Endothelial cell of umbilical vein (primary cell): ENCODE results near the gene SMAD3. TPM values are rescaled to one million over a fixed set of nuclear protein-coding genes. Genes with fewer than 3 reads are reported as not detected.

Experiments used
- BruUV-seq: library from RNA; stranded (reverse); fragments of 400-500 nt; replicated peaks from 2 replicates; lab custom pipeline; 2021; lab: Mats Ljungman, UMichigan
- CTCF ChIA-PET: fragments of 300-600, 350-600 bp; sonication (Branson Sonifier 250); formaldehyde crosslinking; loops from one replicate; lab custom pipeline; 2021; ENCODE audit warnings: antibody characterized with exemption, inconsistent platforms; lab: Charles Lee
- POLR2A ChIA-PET: fragments of 300-600, 350-600 bp; sonication (Branson Sonifier 250); formaldehyde crosslinking; loops from one replicate; lab custom pipeline; 2021; ENCODE audit warnings: antibody characterized with exemption, inconsistent platforms; lab: Charles Lee
- DNase-seq: peaks from one replicate; pipeline ENCODE4 v3.0.0-alpha.2; 2011; ENCODE audit warnings: low read depth, low spot score
- FAIRE-seq: peaks from 2 replicates; lab custom pipeline; 2011; peaks lifted over from hg19 to GRCh38; lab: Jason Lieb, UNC
- H2AFZ ChIP-seq: 2 replicates; pipeline ENCODE4 v1.6.0; 2012; ENCODE audit warnings: low read depth, low read length, control low read depth, inconsistent platforms
- H3K27ac ChIP-seq: 2 replicates; pipeline ENCODE4 v1.5.1; 2011; ENCODE audit warnings: low read depth, mild to moderate bottlenecking, control low read depth, low read length, moderate library complexity; ENCODE audit not compliant: insufficient read depth
- H3K27me3 ChIP-seq, 2 experiments: 2 replicates each; pipeline versions ENCODE4 v1.6.0 to v1.6.1; 2011; ENCODE audit warnings: low read length in 2 of 2, mixed read lengths in 1 of 2; ENCODE audit not compliant: control insufficient read depth in 2 of 2, insufficient read depth in 2 of 2
- H3K36me3 ChIP-seq, 2 experiments: 2 replicates in 1 of 2; 3 replicates in 1 of 2; pipeline ENCODE4 v1.5.1; 2011; ENCODE audit warnings: low read length in 2 of 2, mild to moderate bottlenecking in 1 of 2, moderate library complexity in 1 of 2; ENCODE audit not compliant: control insufficient read depth in 2 of 2, insufficient read depth in 2 of 2; ENCODE audit errors: extremely low read depth in 1 of 2
- H3K4me1 ChIP-seq: 3 replicates; pipeline ENCODE4 v1.5.1; 2011; ENCODE audit warnings: mild to moderate bottlenecking, low read length; ENCODE audit not compliant: control insufficient read depth, insufficient read depth; ENCODE audit errors: extremely low read depth
- H3K4me2 ChIP-seq: 2 replicates; pipeline ENCODE4 v1.6.1; 2011; ENCODE audit warnings: low read length, control low read depth, mixed read lengths; ENCODE audit not compliant: insufficient read depth
- H3K4me3 ChIP-seq, 3 experiments: fragments of 200-600 bp in 1 of 3; sonication (generic), shearing (Covaris generic) in 1 of 3; replicated peaks in 1 of 3; 2 replicates each; pipeline ENCODE4 v1.5.1; 2011 to 2016; ENCODE audit warnings: control low read depth in 3 of 3, low read length in 3 of 3, mild to moderate bottlenecking in 2 of 3, inconsistent platforms in 1 of 3, low read depth in 1 of 3, moderate library complexity in 1 of 3; ENCODE audit not compliant: insufficient read depth in 1 of 3
- H3K79me2 ChIP-seq: 2 replicates; pipeline ENCODE4 v1.6.0; 2012; ENCODE audit warnings: low read length, inconsistent platforms; ENCODE audit not compliant: control insufficient read depth, insufficient read depth
- H3K9ac ChIP-seq: replicated peaks from 2 replicates; pipeline ENCODE3; 2011; ENCODE audit warnings: low read length, control low read depth; ENCODE audit not compliant: insufficient read depth; ENCODE audit errors: extremely low read depth
- H3K9me1 ChIP-seq: replicated peaks from 3 replicates; pipeline ENCODE4 v1.6.0; 2011; ENCODE audit warnings: mild to moderate bottlenecking, low read length; ENCODE audit not compliant: control insufficient read depth, insufficient read depth; ENCODE audit errors: extremely low read depth
- H3K9me3 ChIP-seq: replicated peaks from 2 replicates; pipeline ENCODE4 v1.5.1; 2012; ENCODE audit warnings: low read length, inconsistent platforms; ENCODE audit not compliant: control insufficient read depth, insufficient read depth
- H4K20me1 ChIP-seq: replicated peaks from 2 replicates; pipeline ENCODE3; 2011; ENCODE audit warnings: mild to moderate bottlenecking, low read length; ENCODE audit not compliant: control insufficient read depth, insufficient read depth; ENCODE audit errors: extremely low read depth
- CTCF ChIP-seq, 2 donors: IDR thresholded peaks; 1 replicate in 1 of 2; 2 replicates in 1 of 2; pipeline ENCODE4 v1.5.1; 2011; ENCODE audit warnings: low read length in 2 of 2, mild to moderate bottlenecking in 2 of 2, moderate library complexity in 2 of 2, control low read depth in 1 of 2, inconsistent platforms in 1 of 2, low read depth in 1 of 2; ENCODE audit not compliant: insufficient read depth in 1 of 2; ENCODE audit errors: extremely low read depth in 1 of 2
- EZH2 ChIP-seq: IDR thresholded peaks from 2 replicates; pipeline ENCODE4 v1.6.1; 2012; ENCODE audit warnings: borderline replicate concordance, low read depth, mild to moderate bottlenecking, moderate library complexity, low read length, inconsistent platforms; ENCODE audit not compliant: severe bottlenecking
- FOS ChIP-seq: IDR thresholded peaks from 2 replicates; pipeline ENCODE4 v1.6.1; 2011; ENCODE audit warnings: mild to moderate bottlenecking, low read length, moderate library complexity, borderline replicate concordance; ENCODE audit not compliant: insufficient read depth
- GATA2 ChIP-seq: IDR thresholded peaks from 2 replicates; pipeline ENCODE4 v1.7.0; 2011; ENCODE audit warnings: low read depth, mild to moderate bottlenecking, moderate library complexity, mixed read lengths, low read length; ENCODE audit not compliant: insufficient read length, insufficient read depth
- JUN ChIP-seq: IDR thresholded peaks from 2 replicates; pipeline ENCODE4 v1.6.1; 2011; ENCODE audit warnings: borderline replicate concordance, low read depth; ENCODE audit not compliant: insufficient read length, insufficient read depth
- MAX ChIP-seq: IDR thresholded peaks from 2 replicates; pipeline ENCODE4 v1.6.1; 2011; ENCODE audit not compliant: insufficient read depth, insufficient read length
- MYC ChIP-seq: IDR thresholded peaks from one replicate; pipeline ENCODE4 v1.6.1; 2011; ENCODE audit warnings: mild to moderate bottlenecking, low read depth, low read length
- POLR2A ChIP-seq: IDR thresholded peaks from 2 replicates; pipeline ENCODE4 v1.6.1; 2012; ENCODE audit warnings: low read depth, mild to moderate bottlenecking, control low read depth, low read length
- POLR2AphosphoS5 ChIP-seq: IDR thresholded peaks from 2 replicates; pipeline ENCODE4 v1.6.1; 2012; ENCODE audit warnings: low read depth, mild to moderate bottlenecking, control low read depth, low read length, moderate library complexity; ENCODE audit not compliant: insufficient read depth
- dilution Hi-C: fragments of 300-500 bp; cut with MboI; formaldehyde crosslinking; loops from one replicate; pipeline ENCODE4 v1.15.0; 2019; ENCODE audit warnings: low sequenced_read_pairs; ENCODE audit not compliant: extremely low pct_ligation_motif_present
- intact Hi-C: fragments of 100-400 bp; cut with micrococcal nuclease; formaldehyde crosslinking; loops from one replicate; pipeline ENCODE4 v1.10.0; 2022
- polyA plus RNA-seq, 4 experiments: library from polyadenylated mRNA; depleted of rRNA in 3 of 4; stranded (reverse) in 3 of 4; unstranded in 1 of 4; fragments of >200 nt; gene quantifications; 2 replicates each; pipeline versions ENCODE4 v1.2.1 to v1.2.3, GENCODE V29; 2011 to 2012; ENCODE audit warnings: missing spikeins in 1 of 4
- total RNA-seq: library from RNA; stranded (reverse); gene quantifications from 2 replicates; pipeline ENCODE4 v1.2.3, GENCODE V29; 2021

The SMAD3 gene
- total and polyA plus RNA-seq, 2 donors (not counting 3 experiments of a cell fraction or from before 2014, with no cell fraction given): 56.4 to 88.2 TPM

- H3K27ac ChIP-seq: peak overlapping the region; percentile 91
- intact Hi-C loops: loop anchor here (1.0 kb wide), 1 partner anchor 8 kb away; no protein-coding TSS in a partner anchor
- POLR2A ChIA-PET: interaction anchor here (1.5 to 1.6 kb wide), 2 partner anchors 10 to 14 kb away, joined by 3 to 8 read pairs; no protein-coding TSS in a partner anchor
- no peak overlapping the region for H2AFZ ChIP-seq
- H3K4me3 ChIP-seq: peak overlapping the region in 1 of 3 experiments; percentile 32
- H3K36me3 ChIP-seq: no peaks in the 10 kb centered on the region
- no peak for TF ChIP-seq CTCF (IDR thresholded peaks at IDR 0.05; ENCODE audit: extremely low read depth in 1 of 2, insufficient read depth in 1 of 2, low read depth in 1 of 2, low read length in 2 of 2)
- no peak for TF ChIP-seq EZH2
- TF ChIP-seq MAX: no peak
- TF ChIP-seq GATA2: no peak
- TF ChIP-seq JUN: no peak
- TF ChIP-seq POLR2A: no peak
- no peak for TF ChIP-seq POLR2AphosphoS5
- TF ChIP-seq FOS: no peak
- no peak for TF ChIP-seq MYC
- peaks cover 88% of the 10 kb centered on the region for H3K4me1 ChIP-seq
- peak overlapping the region; percentile 82 for H3K4me2 ChIP-seq
- peak; percentile 69 for FAIRE-seq
- H3K27me3 ChIP-seq: no peaks in the 10 kb centered on the region
- H3K79me2 ChIP-seq: peaks cover 99% of the 10 kb centered on the region
- H3K9me1 ChIP-seq: no peaks in the 10 kb centered on the region
- peak overlapping the region; percentile 63 for H3K9ac ChIP-seq
- no TSS peak for BruUV-seq
- DNase-seq: peak; percentile 85
- H3K9me3 ChIP-seq: no peaks in the 10 kb centered on the region
- CTCF ChIA-PET: interaction anchor here (1.1 to 2.0 kb wide), 6 partner anchors 7 to 193 kb away, joined by 4 to 8 read pairs (median 5); partner anchors contain the start of gene SMAD3
- H4K20me1 ChIP-seq: no peaks in the 10 kb centered on the region
- dilution Hi-C loops: no loop called here
Measured at GRCh38 chr15:67138891-67139855, 73.8 kb downstream of the SMAD3 start.
